ENCODE measurements around the gene ROBO4.
A peak's percentile ranks its signal among the peaks of the same experiment; 100 is the strongest.

Gene ROBO4

GRCh38 chr11:124877631-124877909 lies 20.1 kb downstream of the ROBO4 start:
- no peak for TF ChIP-seq CTCF (IDR thresholded peaks at IDR 0.05; ENCODE audit: low read depth, low read length)
- no peak for DNase-seq (ENCODE audit: extremely low read depth, low read depth)

- no peak for DNase-seq (ENCODE audit: extremely low read depth, low read depth)
- TF ChIP-seq CTCF (IDR thresholded peaks at IDR 0.05; ENCODE audit: low read depth, low read length), result no peak
Measured at GRCh38 chr11:124876818-124877630, 20.6 kb downstream of the ROBO4 start.

GRCh38 chr11:124875943-124876817 lies 21.5 kb downstream of the ROBO4 start:
- DNase-seq (ENCODE audit: extremely low read depth, low read depth), result peak; percentile 87
- TF ChIP-seq CTCF (IDR thresholded peaks at IDR 0.05; ENCODE audit: low read depth, low read length), result peak; percentile 62

- DNase-seq (ENCODE audit: extremely low read depth, low read depth), result no peak
- TF ChIP-seq CTCF (IDR thresholded peaks at IDR 0.05; ENCODE audit: low read depth, low read length), result no peak
Measured at GRCh38 chr11:124875401-124875800, 22.3 kb downstream of the ROBO4 start.

DNA sequence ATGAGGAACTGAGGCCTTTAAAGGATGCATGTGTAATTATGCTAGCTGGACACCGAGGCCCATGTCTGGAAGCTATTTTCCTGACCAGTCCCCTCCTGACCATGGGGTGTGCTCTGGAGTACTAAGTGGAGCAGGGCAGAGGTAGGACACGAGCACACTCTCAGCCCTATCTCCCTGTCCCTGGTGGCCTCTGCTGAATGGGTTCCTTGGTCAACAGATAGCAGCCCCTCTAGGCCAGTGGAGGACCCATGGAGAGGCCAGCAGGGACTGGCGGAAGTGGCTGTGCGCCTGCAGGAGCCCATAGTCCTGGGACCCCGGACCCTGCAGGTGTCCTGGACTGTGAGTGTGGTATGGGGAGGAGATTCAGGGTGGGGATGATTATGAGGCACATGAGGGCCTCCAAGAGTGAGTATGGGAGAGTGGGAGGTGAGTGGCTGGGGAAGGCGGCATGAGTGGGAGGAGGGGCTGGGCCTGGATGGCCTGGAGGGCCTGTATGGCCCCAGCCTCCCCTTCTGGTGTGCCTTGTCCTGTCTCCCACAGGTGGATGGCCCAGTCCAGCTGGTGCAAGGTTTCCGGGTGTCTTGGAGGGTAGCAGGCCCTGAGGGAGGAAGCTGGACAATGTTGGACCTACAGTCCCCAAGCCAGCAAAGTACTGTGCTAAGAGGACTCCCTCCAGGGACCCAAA lies 23.0 kb downstream of the ROBO4 start:
- no peak for DNase-seq (ENCODE audit: extremely low read depth, low read depth)
- TF ChIP-seq CTCF (IDR thresholded peaks at IDR 0.05; ENCODE audit: low read depth, low read length), result no peak

DNA sequence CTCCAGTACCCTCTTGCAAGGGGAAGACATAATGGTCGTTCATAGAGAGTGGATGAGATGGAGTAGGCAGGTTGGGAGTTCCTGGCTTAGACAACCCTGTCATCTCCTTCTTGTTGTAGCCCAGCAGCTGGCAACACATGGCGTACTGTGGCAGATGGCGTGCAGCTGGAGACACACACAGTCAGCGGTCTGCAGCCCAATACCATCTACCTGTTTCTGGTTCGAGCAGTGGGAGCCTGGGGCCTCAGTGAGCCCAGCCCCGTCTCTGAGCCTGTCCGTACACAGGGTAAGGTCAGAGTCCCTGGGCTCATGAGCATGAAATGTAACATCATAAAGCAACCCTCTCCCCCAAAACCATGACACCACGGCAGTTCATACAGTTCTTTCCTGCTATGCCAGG lies 23.7 kb downstream of the ROBO4 start:
- DNase-seq (ENCODE audit: extremely low read depth, low read depth), result no peak
- TF ChIP-seq CTCF (IDR thresholded peaks at IDR 0.05; ENCODE audit: low read depth, low read length), result no peak

- DNase-seq (ENCODE audit: extremely low read depth, low read depth), result no peak
- TF ChIP-seq CTCF (IDR thresholded peaks at IDR 0.05; ENCODE audit: low read depth, low read length), result no peak
Measured at GRCh38 chr11:124872741-124873140, 24.9 kb downstream of the ROBO4 start.

Data from AG09319 (cell line).